Heart right ventricle (tissue), 16 donors: ENCODE results near the gene EXD3. TPM values are rescaled to one million over a fixed set of nuclear protein-coding genes. Genes with fewer than 3 reads are reported as not detected.

Source experiments
- ATAC-seq, 8 donors: fragments of 200-7000 bp; cut with Tn5 transposase; one replicate each; pipeline ENCODE4 v1.9.1; 2020; ENCODE audit warnings: mild to moderate bottlenecking in 8 of 8, moderate library complexity in 8 of 8, moderate number of reproducible peaks in 1 of 8
- DNase-seq, 2 donors: peaks; one replicate each; pipeline ENCODE4 v3.0.0-alpha.2; 2020
- H3K27ac ChIP-seq, 10 donors: fragments of 200-600 bp; sonication (generic) in 2 of 10; one replicate each; pipeline versions ENCODE4 v1.5.0 to v1.8.0; 2020 to 2022; ENCODE audit warnings: mild to moderate bottlenecking in 3 of 10
- H3K27me3 ChIP-seq, 7 donors: fragments of 200-600 bp; one replicate each; pipeline ENCODE4 v1.8.0; 2021 to 2022; ENCODE audit warnings: mild to moderate bottlenecking in 2 of 7
- H3K36me3 ChIP-seq, 9 donors: fragments of 200-600 bp; sonication (generic) in 1 of 9; one replicate each; pipeline versions ENCODE4 v1.5.0 to v1.8.0; 2020 to 2022; ENCODE audit warnings: mild to moderate bottlenecking in 2 of 9
- H3K4me1 ChIP-seq, 9 donors: fragments of 200-600 bp; sonication (generic) in 1 of 9; one replicate each; pipeline versions ENCODE4 v1.5.0 to v1.8.0; 2020 to 2022; ENCODE audit warnings: mild to moderate bottlenecking in 4 of 9
- H3K4me3 ChIP-seq, 10 donors: fragments of 200-600 bp; sonication (generic) in 2 of 10; one replicate each; pipeline versions ENCODE4 v1.5.0 to v1.8.0; 2020 to 2022; ENCODE audit warnings: mild to moderate bottlenecking in 7 of 10, moderate library complexity in 2 of 10
- H3K9me3 ChIP-seq, 11 donors: fragments of 200-600 bp in 10 of 11; sonication (generic) in 2 of 11; one replicate each; pipeline versions ENCODE4 v1.5.0 to v1.8.0; 2013 to 2022; ENCODE audit warnings: mild to moderate bottlenecking in 2 of 11, control low read depth in 1 of 11, moderate library complexity in 1 of 11
- WGBS, 2 donors: extraction: QIAGEN DNeasy Blood & Tissue Kit; methylation state at CpG; one replicate each; pipeline ENCODE4 v1.1.7; 2013; ENCODE audit warnings: inconsistent platforms in 1 of 2; 5-methylcytosine and 5-hydroxymethylcytosine counted together
- intact Hi-C, 10 donors: fragments of 100-400 bp; cut with DNase I; formaldehyde crosslinking; loops; one replicate each; pipeline versions ENCODE4 v1.11.1 to v1.14.2; 2022
- polyA plus RNA-seq, 2 donors: library from polyadenylated mRNA; stranded (reverse); fragments of 200-250 nt; gene quantifications; one replicate each; pipeline ENCODE4 v1.2.3, GENCODE V29; 2013
- total RNA-seq, 10 donors: library from RNA; stranded (reverse); fragmentation: NEBNext Ultra II Directional in 3 of 10; extraction: Animal tissue kit (Norgen Biotek cat#: 25700) in 3 of 10; gene quantifications; one replicate each; pipeline versions ENCODE4 v1.2.1 to v1.2.4, GENCODE V29; 2021 to 2023
- TF ChIP-seq, protein P1 (sequence below), 9 donors: fragments of 200-600 bp; sonication (generic) in 2 of 9; IDR thresholded peaks; one replicate each; pipeline versions ENCODE4 v1.5.0 to v1.8.0; 2021 to 2022; ENCODE audit warnings: antibody characterized with exemption in 9 of 9, mild to moderate bottlenecking in 5 of 9, moderate library complexity in 1 of 9
- donor health status: Arrhythmogenic right ventricular cardiomyopathy.
- donor health status: ischemic (EF 13 %, LVEDD 7.1; RV severe dilation, severe dysfunction).
- donor health status: healthy with polysubstance abuse.
- donor health status: DM: no; HTN: yes; CAD: no.
- donor health status: DM: no; HTN: no; CAD: no.
- donor health status: ischemic (EF 25% LVEDD 6.9; RV normal size, moderate dysfunction).
- donor health status: ischemic (EF 25% LVEDD 5.7; RV mildly dilated, moderate dysfunction).
- donor health status: healthy.
- donor health status: DM: yes; HTN: yes; CAD: no.
- donor health status: Ischemic cardiomyopathy.
- donor health status: ischemic (EF 35%, LVEDD 5.7; RV mildly dilated, moderate dysfunction).
- donor health status: nonischemic (EF 11% LVEDD 7.7; RV severe dilation, severe dysfunction).
- donor health status: DM: yes; HTN: yes; CAD: no.
- donor health status: PGD.
- donor health status: ischemic (EF 29% LVEDD 5.4; RV normal size, mild dysfunction).
- donor health status: nonischemic (EF 23%, LVEDD 6.1; RV moderate dilation, normal function).

The EXD3 gene
- total and polyA plus RNA-seq, 12 donors: 5.8 to 33.0 (median 9.2) TPM

DNA sequence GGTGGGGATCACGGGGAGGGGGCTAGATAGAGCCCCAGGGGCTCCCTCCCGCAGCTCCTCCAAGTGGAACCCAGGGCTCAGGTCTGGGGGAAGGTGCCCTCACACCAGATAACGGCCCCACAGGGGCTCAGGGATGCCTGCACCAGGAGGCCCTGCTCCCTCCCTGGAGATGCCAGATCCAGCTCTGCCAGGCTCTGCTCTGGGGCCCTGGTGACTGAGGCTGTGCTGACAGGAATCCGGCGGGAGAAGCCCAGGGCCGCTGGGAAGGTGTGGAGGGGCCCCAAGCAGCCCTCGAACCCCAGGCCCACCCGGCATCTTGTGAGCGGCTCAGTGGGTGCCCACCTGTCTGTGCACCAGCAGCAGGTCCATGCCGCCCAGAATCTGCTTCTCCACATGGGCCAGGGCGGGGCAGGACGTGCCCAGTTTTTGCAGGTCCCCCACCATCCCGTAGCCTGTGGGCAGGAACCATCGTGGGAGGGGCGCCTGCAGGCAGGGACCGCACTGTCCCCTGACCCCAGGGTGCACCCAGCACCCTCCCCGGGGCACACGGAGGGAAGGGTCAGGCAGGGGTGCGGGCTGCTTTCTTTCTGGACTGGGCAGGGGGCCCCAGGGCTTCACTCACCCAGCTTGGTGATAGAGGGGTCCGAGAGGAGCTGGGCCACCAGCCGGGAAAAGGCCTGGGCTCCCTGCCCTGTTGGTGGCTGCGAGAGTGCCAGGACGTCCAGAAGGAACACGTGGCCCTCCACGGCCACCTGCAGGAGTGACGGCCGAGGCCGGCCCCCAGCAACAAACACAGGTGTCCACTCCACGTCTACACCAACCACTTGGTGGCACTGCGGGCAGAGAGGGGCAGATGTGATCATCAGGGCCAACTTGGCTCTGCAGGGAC lies 72.0 kb downstream of the EXD3 start:
- TF ChIP-seq, protein P1, sequence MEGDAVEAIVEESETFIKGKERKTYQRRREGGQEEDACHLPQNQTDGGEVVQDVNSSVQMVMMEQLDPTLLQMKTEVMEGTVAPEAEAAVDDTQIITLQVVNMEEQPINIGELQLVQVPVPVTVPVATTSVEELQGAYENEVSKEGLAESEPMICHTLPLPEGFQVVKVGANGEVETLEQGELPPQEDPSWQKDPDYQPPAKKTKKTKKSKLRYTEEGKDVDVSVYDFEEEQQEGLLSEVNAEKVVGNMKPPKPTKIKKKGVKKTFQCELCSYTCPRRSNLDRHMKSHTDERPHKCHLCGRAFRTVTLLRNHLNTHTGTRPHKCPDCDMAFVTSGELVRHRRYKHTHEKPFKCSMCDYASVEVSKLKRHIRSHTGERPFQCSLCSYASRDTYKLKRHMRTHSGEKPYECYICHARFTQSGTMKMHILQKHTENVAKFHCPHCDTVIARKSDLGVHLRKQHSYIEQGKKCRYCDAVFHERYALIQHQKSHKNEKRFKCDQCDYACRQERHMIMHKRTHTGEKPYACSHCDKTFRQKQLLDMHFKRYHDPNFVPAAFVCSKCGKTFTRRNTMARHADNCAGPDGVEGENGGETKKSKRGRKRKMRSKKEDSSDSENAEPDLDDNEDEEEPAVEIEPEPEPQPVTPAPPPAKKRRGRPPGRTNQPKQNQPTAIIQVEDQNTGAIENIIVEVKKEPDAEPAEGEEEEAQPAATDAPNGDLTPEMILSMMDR (IDR thresholded peaks at IDR 0.05): no peak
- Histone ChIP-seq H3K9me3 (peaks cover 0 to 15% (median 8%) of the 10 kb centered on the region in 11 donors), H3K36me3 (peaks cover 0 to 26% (median 9%) of the 10 kb centered on the region in 9 donors), H3K27ac (no peak overlapping the region), H3K4me3 (no peak overlapping the region), H3K4me1 (peaks cover 0 to 30% (median 20%) of the 10 kb centered on the region in 9 donors), H3K27me3 (no peaks in the 10 kb centered on the region)
- 97% methylated on average over 30 of the region's 30 CpGs for WGBS, 2 donors
- DNase-seq (no peak), ATAC-seq (no peak)
- intact Hi-C loops: no loop called here

DNA sequence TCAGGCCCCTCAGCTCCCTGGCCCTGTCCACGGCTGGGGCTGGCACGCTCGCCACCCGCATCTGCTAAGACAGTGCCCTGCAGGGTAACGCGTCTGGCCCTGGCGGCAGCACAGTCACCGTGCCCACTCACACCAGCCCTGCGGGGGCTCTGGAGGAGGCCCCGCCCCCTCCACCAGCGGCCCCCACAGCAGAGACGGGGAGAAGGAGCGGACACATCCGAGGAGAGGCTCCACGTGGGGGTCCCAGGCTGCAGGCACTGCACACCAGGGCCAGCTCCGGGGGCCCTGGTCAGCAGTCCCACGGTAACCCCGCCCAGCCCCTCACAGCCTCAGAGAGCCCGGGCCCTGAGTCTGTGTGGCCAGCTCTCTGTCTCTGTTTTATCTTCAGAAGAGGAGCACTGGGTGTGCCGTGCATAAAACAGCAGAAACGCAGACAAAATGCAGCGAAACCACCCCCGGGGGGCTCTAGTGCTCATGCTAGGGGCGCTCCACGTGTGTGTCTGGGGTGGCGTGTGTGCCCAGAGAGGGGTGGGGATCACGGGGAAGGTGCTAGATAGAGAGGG lies 73.4 kb downstream of the EXD3 start:
- H3K4me3 ChIP-seq: no peak overlapping the region
- H3K27me3 ChIP-seq: no peaks in the 10 kb centered on the region
- H3K36me3 ChIP-seq: peaks cover 0 to 26% (median 9%) of the 10 kb centered on the region in 9 donors
- peaks cover 0 to 16% (median 8%) of the 10 kb centered on the region in 11 donors for H3K9me3 ChIP-seq
- no peak overlapping the region for H3K27ac ChIP-seq
- ATAC-seq (no peak), DNase-seq (no peak)
- TF ChIP-seq, protein P1 (IDR thresholded peaks at IDR 0.05): no peak
- WGBS, 2 donors: 94 to 97% methylated on average over 27 of the region's 27 CpGs
- H3K4me1 ChIP-seq: peaks cover 0 to 28% (median 20%) of the 10 kb centered on the region in 9 donors
- intact Hi-C loops: loop anchor here in 1 of 10 donors (10.0 kb wide), 1 partner anchor 45 kb away; no protein-coding TSS in a partner anchor

- WGBS, 2 donors: 96 to 97% methylated on average over 31 of the region's 31 CpGs
- Histone ChIP-seq H3K4me3 (no peak overlapping the region), H3K4me1 (peaks cover 0 to 22% (median 14%) of the 10 kb centered on the region in 9 donors), H3K9me3 (peaks cover 0 to 16% (median 8%) of the 10 kb centered on the region in 11 donors), H3K36me3 (peaks cover 0 to 26% (median 9%) of the 10 kb centered on the region in 9 donors), H3K27ac (no peak overlapping the region), H3K27me3 (no peaks in the 10 kb centered on the region)
- intact Hi-C loops: loop anchor here in 1 of 10 donors (10.0 kb wide), 1 partner anchor 46 kb away; no protein-coding TSS in a partner anchor
- TF ChIP-seq, protein P1 (IDR thresholded peaks at IDR 0.05): no peak
- ATAC-seq (no peak), DNase-seq (peak in 1 of 2 donors; percentile 15)
Measured at GRCh38 chr9:137348769-137349470, 74.0 kb downstream of the EXD3 start.

GRCh38 chr9:137347928-137348327 lies 75.0 kb downstream of the EXD3 start:
- Histone ChIP-seq H3K27me3 (no peaks in the 10 kb centered on the region), H3K4me1 (peaks cover 0 to 13% (median 6%) of the 10 kb centered on the region in 9 donors), H3K9me3 (peaks cover 0 to 22% (median 9%) of the 10 kb centered on the region in 11 donors), H3K4me3 (no peak overlapping the region), H3K27ac (no peak overlapping the region), H3K36me3 (peaks cover 0 to 26% (median 9%) of the 10 kb centered on the region in 9 donors)
- peak in 1 of 8 donors; percentile 16 for ATAC-seq
- TF ChIP-seq, protein P1 (IDR thresholded peaks at IDR 0.05): no peak
- 96 to 97% methylated on average over 13 of the region's 13 CpGs for WGBS, 2 donors
- no peak for DNase-seq
- intact Hi-C loops: loop anchor here in 1 of 10 donors (10.0 kb wide), 1 partner anchor 47 kb away; no protein-coding TSS in a partner anchor
